ENCODE data around the gene APOA4. TPM values are rescaled to one million over a fixed set of nuclear protein-coding genes. Genes with fewer than 3 reads are reported as not detected.

Gene APOA4
- total and polyA plus RNA-seq, 8 donors, result 0.08 to 278 (median 0.45) TPM; not detected in 4

DNA sequence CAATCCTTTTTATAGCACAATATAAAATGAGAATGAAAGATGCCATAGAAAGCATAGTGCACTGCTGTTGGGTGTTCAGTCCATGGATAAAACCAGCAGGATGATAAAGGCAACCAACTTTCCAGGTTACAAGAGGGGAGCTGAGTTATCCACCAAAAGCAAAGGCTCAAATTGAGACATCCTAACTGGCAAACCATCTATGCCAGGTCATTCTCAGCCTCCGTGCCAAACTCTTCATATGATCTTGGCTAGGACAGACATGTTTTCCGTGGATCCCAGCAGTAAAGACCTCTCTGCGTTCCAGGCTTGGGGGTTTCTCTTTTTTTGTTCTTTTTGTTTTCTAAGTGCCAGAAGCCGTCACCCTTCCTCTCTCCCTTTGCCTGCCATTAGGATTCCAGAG lies 21.6 kb upstream of the APOA4 start:
- intact Hi-C loops (cut with DNase I; ENCODE audit: low total_unique reads), result no loop called here
- Histone ChIP-seq H3K27ac (no peak overlapping the region), H3K36me3 (peaks cover 42 to 65% (median 64%) of the 10 kb centered on the region in 4 donors), H3K4me3 (no peak overlapping the region), H3K4me1 (peaks cover 0 to 19% (median 11%) of the 10 kb centered on the region in 4 donors), H3K9me3 (no peaks in the 10 kb centered on the region), H3K27me3 (no peaks in the 10 kb centered on the region)
- no peak for DNase-seq
- 77 to 95% (median 93%) methylated on average over 4 of the region's 4 CpGs for WGBS, 5 donors
- TF ChIP-seq POLR2A (IDR thresholded peaks at IDR 0.05), result no peak
- TF ChIP-seq, protein P1, sequence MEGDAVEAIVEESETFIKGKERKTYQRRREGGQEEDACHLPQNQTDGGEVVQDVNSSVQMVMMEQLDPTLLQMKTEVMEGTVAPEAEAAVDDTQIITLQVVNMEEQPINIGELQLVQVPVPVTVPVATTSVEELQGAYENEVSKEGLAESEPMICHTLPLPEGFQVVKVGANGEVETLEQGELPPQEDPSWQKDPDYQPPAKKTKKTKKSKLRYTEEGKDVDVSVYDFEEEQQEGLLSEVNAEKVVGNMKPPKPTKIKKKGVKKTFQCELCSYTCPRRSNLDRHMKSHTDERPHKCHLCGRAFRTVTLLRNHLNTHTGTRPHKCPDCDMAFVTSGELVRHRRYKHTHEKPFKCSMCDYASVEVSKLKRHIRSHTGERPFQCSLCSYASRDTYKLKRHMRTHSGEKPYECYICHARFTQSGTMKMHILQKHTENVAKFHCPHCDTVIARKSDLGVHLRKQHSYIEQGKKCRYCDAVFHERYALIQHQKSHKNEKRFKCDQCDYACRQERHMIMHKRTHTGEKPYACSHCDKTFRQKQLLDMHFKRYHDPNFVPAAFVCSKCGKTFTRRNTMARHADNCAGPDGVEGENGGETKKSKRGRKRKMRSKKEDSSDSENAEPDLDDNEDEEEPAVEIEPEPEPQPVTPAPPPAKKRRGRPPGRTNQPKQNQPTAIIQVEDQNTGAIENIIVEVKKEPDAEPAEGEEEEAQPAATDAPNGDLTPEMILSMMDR (IDR thresholded peaks at IDR 0.05), result no peak
- no peak for TF ChIP-seq POLR2AphosphoS5 (IDR thresholded peaks at IDR 0.05)
- TF ChIP-seq EP300 (IDR thresholded peaks at IDR 0.05), result no peak

DNA sequence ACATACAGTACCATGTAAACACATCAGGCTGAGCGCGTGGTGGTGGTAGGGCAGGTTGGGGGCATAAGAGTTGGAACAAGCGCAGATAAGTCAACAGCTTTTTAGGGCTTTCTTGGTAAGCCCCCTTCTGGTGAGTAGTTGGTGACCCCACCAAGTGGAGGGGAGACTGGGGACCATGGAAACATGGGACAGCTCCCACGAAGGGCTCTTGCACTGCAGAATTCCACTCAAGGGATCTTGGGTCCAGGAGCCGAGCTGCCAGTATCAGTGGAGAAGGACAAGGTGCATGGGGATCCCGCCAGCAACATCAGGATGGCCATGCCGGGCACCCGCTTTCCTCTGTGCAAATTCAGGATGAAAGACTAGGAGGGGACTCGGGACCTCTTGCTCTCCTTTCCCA lies 20.6 kb upstream of the APOA4 start:
- Histone ChIP-seq H3K27me3 (no peaks in the 10 kb centered on the region), H3K4me3 (no peak overlapping the region), H3K36me3 (peaks cover 38 to 55% (median 53%) of the 10 kb centered on the region in 4 donors), H3K4me1 (peaks cover 0 to 19% (median 11%) of the 10 kb centered on the region in 4 donors), H3K27ac (no peak overlapping the region), H3K9me3 (no peaks in the 10 kb centered on the region)
- TF ChIP-seq EP300 (IDR thresholded peaks at IDR 0.05), result no peak
- TF ChIP-seq, protein P1 (IDR thresholded peaks at IDR 0.05), result no peak
- no peak for TF ChIP-seq POLR2AphosphoS5 (IDR thresholded peaks at IDR 0.05)
- no peak for TF ChIP-seq POLR2A (IDR thresholded peaks at IDR 0.05)
- intact Hi-C loops (cut with DNase I; ENCODE audit: low total_unique reads), result no loop called here
- no peak for DNase-seq
- WGBS, 5 donors, result 89 to 94% (median 91%) methylated on average over 9 of the region's 9 CpGs

DNA sequence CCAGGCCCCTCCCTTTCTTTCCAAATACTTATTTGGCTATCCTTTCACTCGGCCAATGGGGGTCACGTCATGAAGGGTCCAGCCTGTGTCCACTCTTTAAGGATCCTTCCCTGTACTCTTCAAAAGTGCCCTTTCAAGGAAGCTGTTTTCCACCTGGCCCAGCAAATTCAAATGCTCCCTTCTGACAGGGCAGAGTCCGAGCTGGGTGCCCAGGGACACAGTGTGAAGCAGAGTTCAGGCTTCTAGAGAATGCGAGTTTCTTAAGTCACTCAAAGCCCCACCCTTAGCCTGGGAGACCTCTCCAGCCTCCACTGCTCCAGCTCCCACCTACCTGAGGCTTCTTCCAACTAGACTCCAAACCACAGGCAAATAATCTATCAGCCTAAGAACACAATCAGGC lies 19.8 kb upstream of the APOA4 start:
- peak; percentile 44 to 66 for DNase-seq
- Histone ChIP-seq H3K27ac (peak overlapping the region in 3 of 5 donors; percentile 3 to 34 (median 31)), H3K27me3 (no peaks in the 10 kb centered on the region), H3K4me3 (no peak overlapping the region), H3K9me3 (no peaks in the 10 kb centered on the region), H3K36me3 (peaks cover 35 to 47% (median 45%) of the 10 kb centered on the region in 4 donors), H3K4me1 (peaks cover 0 to 22% (median 13%) of the 10 kb centered on the region in 4 donors)
- intact Hi-C loops (cut with DNase I; ENCODE audit: low total_unique reads), result no loop called here
- WGBS, 5 donors, result 30 to 74% (median 34%) methylated on average over 4 of the region's 4 CpGs
- TF ChIP-seq, protein P1 (IDR thresholded peaks at IDR 0.05), result no peak
- TF ChIP-seq EP300 (IDR thresholded peaks at IDR 0.05), result no peak
- no peak for TF ChIP-seq POLR2A (IDR thresholded peaks at IDR 0.05)
- peak in 2 of 3 donors; percentile 30 to 41 for TF ChIP-seq POLR2AphosphoS5 (IDR thresholded peaks at IDR 0.05)

DNA sequence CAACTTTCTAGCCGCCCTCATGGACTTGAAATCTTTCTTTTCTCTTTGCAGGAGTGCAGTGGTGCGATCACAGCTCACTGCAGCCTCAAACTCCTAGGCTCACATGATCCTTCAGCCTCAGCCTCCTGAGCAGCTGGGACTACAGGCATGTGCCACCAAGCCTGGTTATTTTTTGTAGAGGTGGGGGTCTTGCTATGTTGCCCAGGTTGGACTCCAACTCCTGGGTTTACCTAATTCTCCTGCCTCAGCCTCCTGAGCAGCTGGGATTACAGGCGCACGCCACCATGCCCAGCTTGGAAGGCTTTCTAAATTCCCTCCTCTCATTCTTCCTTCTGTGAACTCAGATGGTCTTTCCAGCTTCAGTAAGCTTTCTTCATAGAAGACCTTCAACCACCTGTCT lies 19.0 kb upstream of the APOA4 start:
- H3K4me1 ChIP-seq, result peaks cover 5 to 30% (median 18%) of the 10 kb centered on the region in 4 donors
- no peaks in the 10 kb centered on the region for H3K9me3 ChIP-seq
- TF ChIP-seq POLR2AphosphoS5 (IDR thresholded peaks at IDR 0.05) (no peak), EP300 (IDR thresholded peaks at IDR 0.05) (no peak), POLR2A (IDR thresholded peaks at IDR 0.05) (no peak)
- TF ChIP-seq, protein P1 (IDR thresholded peaks at IDR 0.05), result no peak
- no peak overlapping the region for H3K27ac ChIP-seq
- H3K4me3 ChIP-seq, result no peak overlapping the region
- intact Hi-C loops (cut with DNase I; ENCODE audit: low total_unique reads), result no loop called here
- H3K27me3 ChIP-seq, result no peaks in the 10 kb centered on the region
- 95 to 100% (median 97%) methylated on average over 4 of the region's 4 CpGs for WGBS, 5 donors
- DNase-seq, result no peak
- peaks cover 28 to 39% (median 38%) of the 10 kb centered on the region in 4 donors for H3K36me3 ChIP-seq
